ENCODE data around the gene NDRG3.

NDRG3 gene

DNA sequence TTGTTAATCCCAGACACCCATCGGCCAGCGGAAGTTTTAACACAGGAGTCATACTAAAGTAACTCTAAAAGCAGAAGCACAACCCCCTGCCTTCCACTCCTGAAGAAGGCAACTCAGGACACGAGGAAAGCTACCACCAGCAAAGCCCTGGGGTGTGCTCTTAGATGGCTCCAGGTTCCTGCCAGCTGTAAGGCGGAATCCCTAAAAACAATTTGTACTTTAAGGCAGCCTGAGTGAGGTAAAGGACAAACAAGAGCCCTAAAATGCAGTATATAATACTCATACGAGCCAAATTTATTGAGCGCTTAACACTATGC lies 8.7 kb downstream of the NDRG3 start:
- Histone ChIP-seq H3K36me3 (ENCODE audit: insufficient read depth, low read length) (no peaks in the 10 kb centered on the region), H3K4me3 (ENCODE audit: low read depth, low read length) (no peak overlapping the region), H2AFZ (ENCODE audit: low read length, unreplicated experiment) (no peak overlapping the region), H3K4me1 (ENCODE audit: control insufficient read depth, insufficient read depth, low read length, unreplicated experiment) (no peaks in the 10 kb centered on the region), H3K27ac (ENCODE audit: low read depth, low read length) (no peak overlapping the region), H3K79me2 (ENCODE audit: control insufficient read depth, insufficient read depth, low read length, unreplicated experiment) (no peaks in the 10 kb centered on the region), H3K27me3 (ENCODE audit: insufficient read depth, low read length) (no peaks in the 10 kb centered on the region)

DNA sequence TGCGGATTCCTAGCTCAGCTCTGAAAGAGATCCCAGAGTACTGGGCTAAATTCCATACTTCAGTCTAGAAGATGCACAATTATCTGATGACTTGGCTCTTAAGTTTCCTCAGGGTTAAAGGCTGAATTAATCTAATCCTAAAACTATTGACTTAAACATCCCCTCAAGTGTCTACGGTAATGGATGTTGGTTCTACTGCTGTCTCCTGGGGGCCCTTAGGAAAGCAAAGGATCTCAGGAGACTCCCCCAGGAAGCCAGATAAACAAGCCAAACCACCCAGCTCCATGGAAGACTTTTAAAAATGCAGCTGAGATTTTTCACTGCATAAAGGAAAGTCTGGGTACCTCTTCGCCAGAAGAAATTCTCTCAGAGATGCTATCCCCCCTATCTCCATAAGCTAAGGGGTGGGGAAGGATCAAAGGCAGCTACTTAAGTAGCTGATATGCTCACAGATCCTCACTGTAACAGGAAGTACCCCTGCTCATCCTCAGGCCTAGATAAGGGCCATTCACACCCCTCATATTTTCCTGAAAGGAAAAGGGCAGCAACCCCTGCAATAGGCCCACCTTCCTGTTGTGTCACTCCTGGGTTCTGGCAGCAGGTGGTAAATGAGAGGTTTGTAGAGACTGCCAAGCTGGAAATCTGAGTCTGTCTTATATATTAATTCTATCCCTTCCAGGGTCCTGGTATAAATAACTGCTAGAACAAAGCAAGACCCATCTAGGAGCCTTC lies 9.3 kb downstream of the NDRG3 start:
- H3K36me3 ChIP-seq (ENCODE audit: insufficient read depth, low read length): no peaks in the 10 kb centered on the region
- H3K79me2 ChIP-seq (ENCODE audit: control insufficient read depth, insufficient read depth, low read length, unreplicated experiment): no peaks in the 10 kb centered on the region
- no peaks in the 10 kb centered on the region for H3K27me3 ChIP-seq (ENCODE audit: insufficient read depth, low read length)
- no peak overlapping the region for H3K27ac ChIP-seq (ENCODE audit: low read depth, low read length)
- H3K4me3 ChIP-seq (ENCODE audit: low read depth, low read length): no peak overlapping the region
- no peaks in the 10 kb centered on the region for H3K4me1 ChIP-seq (ENCODE audit: control insufficient read depth, insufficient read depth, low read length, unreplicated experiment)
- no peak overlapping the region for H2AFZ ChIP-seq (ENCODE audit: low read length, unreplicated experiment)

DNA sequence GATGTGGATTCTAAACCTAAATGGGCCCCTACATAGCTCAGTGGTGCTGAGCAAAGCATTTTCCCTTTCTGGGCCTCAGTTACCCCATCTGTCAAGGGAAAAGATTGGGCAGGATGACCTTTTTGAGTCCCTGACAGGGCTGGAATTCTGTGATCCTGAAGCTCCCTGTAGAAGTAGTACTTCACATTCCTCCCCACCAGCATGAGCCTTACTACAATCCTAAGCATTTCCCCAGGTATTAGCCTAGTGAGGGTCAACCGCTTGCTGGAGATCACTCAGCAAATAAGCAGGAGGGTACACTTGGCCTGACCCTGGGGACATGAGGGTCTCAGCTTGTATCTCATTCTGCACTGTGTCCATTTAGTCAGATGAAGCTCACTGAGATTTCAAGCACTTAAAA lies 13.4 kb downstream of the NDRG3 start:
- H2AFZ ChIP-seq (ENCODE audit: low read length, unreplicated experiment): no peak overlapping the region
- no peaks in the 10 kb centered on the region for H3K4me1 ChIP-seq (ENCODE audit: control insufficient read depth, insufficient read depth, low read length, unreplicated experiment)
- no peak overlapping the region for H3K27ac ChIP-seq (ENCODE audit: low read depth, low read length)
- H3K36me3 ChIP-seq (ENCODE audit: insufficient read depth, low read length): no peaks in the 10 kb centered on the region
- no peak overlapping the region for H3K4me3 ChIP-seq (ENCODE audit: low read depth, low read length)
- no peaks in the 10 kb centered on the region for H3K27me3 ChIP-seq (ENCODE audit: insufficient read depth, low read length)
- H3K79me2 ChIP-seq (ENCODE audit: control insufficient read depth, insufficient read depth, low read length, unreplicated experiment): no peaks in the 10 kb centered on the region

DNA sequence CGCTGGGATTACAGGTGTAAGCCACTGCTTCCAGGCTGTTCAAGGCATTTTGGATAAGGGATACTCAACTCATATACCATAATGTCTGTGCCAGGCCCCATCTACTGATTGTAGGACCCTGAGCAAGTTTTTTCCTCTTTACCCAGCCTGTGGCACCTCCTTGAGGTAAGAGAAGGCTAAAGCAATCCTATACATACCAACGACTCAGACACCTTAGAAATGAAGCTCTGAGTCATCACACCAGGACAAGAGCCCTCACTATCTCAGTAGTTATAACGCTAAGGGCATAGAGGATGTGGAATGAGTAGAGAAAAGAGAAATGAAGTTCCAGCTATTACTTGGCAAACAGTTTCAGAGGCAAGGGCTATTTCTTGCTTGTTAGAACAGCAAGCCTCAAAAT lies 16.9 kb downstream of the NDRG3 start:
- Histone ChIP-seq H3K4me3 (ENCODE audit: low read depth, low read length) (no peak overlapping the region), H3K27ac (ENCODE audit: low read depth, low read length) (no peak overlapping the region), H3K4me1 (ENCODE audit: control insufficient read depth, insufficient read depth, low read length, unreplicated experiment) (no peaks in the 10 kb centered on the region), H3K36me3 (ENCODE audit: insufficient read depth, low read length) (no peaks in the 10 kb centered on the region), H3K27me3 (ENCODE audit: insufficient read depth, low read length) (no peaks in the 10 kb centered on the region), H3K79me2 (ENCODE audit: control insufficient read depth, insufficient read depth, low read length, unreplicated experiment) (no peaks in the 10 kb centered on the region), H2AFZ (ENCODE audit: low read length, unreplicated experiment) (no peak overlapping the region)

DNA sequence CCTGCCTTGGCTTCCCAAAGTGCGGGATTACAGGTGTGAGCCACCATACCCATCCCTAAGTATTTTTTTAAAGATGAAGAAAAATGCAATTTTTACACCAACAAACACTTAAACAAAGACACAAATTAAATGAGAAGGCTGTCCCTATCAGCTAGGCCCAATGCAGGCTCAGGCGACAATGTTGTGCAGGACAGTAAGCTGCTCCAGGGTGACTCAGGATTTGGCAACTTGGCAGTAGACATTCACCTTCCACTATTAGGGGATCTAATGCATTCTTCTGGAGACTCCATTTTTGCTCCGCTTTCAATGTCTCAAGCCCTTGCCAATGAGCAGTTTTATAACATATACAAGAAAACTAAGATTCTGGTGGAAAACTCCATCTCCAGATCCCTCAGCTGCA lies 19.7 kb downstream of the NDRG3 start:
- no peak overlapping the region for H2AFZ ChIP-seq (ENCODE audit: low read length, unreplicated experiment)
- H3K4me3 ChIP-seq (ENCODE audit: low read depth, low read length): no peak overlapping the region
- no peak overlapping the region for H3K27ac ChIP-seq (ENCODE audit: low read depth, low read length)
- H3K27me3 ChIP-seq (ENCODE audit: insufficient read depth, low read length): no peaks in the 10 kb centered on the region
- no peaks in the 10 kb centered on the region for H3K4me1 ChIP-seq (ENCODE audit: control insufficient read depth, insufficient read depth, low read length, unreplicated experiment)
- H3K79me2 ChIP-seq (ENCODE audit: control insufficient read depth, insufficient read depth, low read length, unreplicated experiment): no peaks in the 10 kb centered on the region
- no peaks in the 10 kb centered on the region for H3K36me3 ChIP-seq (ENCODE audit: insufficient read depth, low read length)

DNA sequence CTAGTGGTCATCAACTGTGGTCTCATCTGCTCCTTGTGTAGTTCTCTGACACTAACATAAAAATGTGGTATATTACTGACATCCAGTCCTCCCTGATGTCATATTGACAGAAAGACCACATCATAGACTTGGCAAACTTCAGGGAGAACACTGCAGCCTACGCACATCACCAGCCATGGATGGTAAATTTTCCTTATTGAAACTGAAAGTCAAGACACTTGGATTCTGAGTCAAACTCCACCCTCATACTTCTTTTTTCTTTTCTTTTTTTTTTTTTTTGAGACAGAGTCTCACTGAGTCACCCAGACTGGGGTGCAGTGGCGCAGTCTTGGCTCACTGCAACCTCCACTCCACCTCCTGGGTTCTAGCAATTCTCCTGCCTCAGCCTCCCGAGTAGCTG lies 25.4 kb downstream of the NDRG3 start:
- Histone ChIP-seq H3K4me1 (ENCODE audit: control insufficient read depth, insufficient read depth, low read length, unreplicated experiment) (peaks cover 3% of the 10 kb centered on the region), H3K79me2 (ENCODE audit: control insufficient read depth, insufficient read depth, low read length, unreplicated experiment) (no peaks in the 10 kb centered on the region), H2AFZ (ENCODE audit: low read length, unreplicated experiment) (no peak overlapping the region), H3K36me3 (ENCODE audit: insufficient read depth, low read length) (no peaks in the 10 kb centered on the region), H3K4me3 (ENCODE audit: low read depth, low read length) (peak overlapping the region; percentile 53; the same call in 1 of the 2 replicates), H3K27ac (ENCODE audit: low read depth, low read length) (peak overlapping the region; percentile 39; the same call in 1 of the 2 replicates), H3K27me3 (ENCODE audit: insufficient read depth, low read length) (no peaks in the 10 kb centered on the region)

DNA sequence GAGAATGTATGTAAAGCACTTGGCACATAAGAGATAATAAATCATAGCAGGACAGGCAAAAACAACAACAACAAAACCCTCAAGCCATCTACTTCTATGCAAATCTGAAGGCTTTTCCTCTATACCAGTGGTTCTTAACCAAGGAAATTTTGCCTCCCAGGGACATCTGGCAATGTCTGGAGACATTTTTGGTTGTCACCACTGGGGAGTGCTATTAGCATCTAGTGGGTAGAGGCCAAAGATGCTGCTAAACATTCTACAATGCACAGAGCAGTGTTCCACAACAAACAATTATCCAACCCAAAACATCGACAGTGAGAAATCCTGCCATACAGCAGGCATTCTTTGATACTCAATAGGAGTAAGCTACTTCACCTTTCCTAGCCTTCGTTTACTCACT lies 28.2 kb downstream of the NDRG3 start:
- Histone ChIP-seq H3K4me3 (ENCODE audit: low read depth, low read length) (no peak overlapping the region), H3K79me2 (ENCODE audit: control insufficient read depth, insufficient read depth, low read length, unreplicated experiment) (no peaks in the 10 kb centered on the region), H3K36me3 (ENCODE audit: insufficient read depth, low read length) (no peaks in the 10 kb centered on the region), H2AFZ (ENCODE audit: low read length, unreplicated experiment) (no peak overlapping the region), H3K4me1 (ENCODE audit: control insufficient read depth, insufficient read depth, low read length, unreplicated experiment) (peaks cover 3% of the 10 kb centered on the region), H3K27ac (ENCODE audit: low read depth, low read length) (no peak overlapping the region), H3K27me3 (ENCODE audit: insufficient read depth, low read length) (no peaks in the 10 kb centered on the region)

DNA sequence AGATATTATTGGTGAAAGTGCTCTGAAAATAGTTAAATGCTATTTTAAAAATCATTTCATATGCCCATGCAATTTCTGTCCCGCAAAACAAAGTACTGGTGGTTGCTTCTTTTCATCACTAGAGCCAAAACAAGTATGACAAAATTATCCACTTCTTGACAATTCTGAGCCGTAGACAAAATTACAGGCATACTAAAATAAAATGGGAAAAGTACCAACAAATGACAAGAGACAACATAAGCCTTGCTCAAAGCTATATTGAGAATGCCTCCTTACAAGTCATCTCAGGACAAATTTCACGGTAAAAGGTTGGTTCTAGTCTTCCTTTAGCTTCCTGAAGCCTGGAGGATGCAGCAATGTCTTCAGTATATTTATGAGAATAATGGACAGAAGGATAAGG lies 28.9 kb downstream of the NDRG3 start:
- Histone ChIP-seq H3K79me2 (ENCODE audit: control insufficient read depth, insufficient read depth, low read length, unreplicated experiment) (no peaks in the 10 kb centered on the region), H3K27me3 (ENCODE audit: insufficient read depth, low read length) (no peaks in the 10 kb centered on the region), H2AFZ (ENCODE audit: low read length, unreplicated experiment) (no peak overlapping the region), H3K4me3 (ENCODE audit: low read depth, low read length) (no peak overlapping the region), H3K4me1 (ENCODE audit: control insufficient read depth, insufficient read depth, low read length, unreplicated experiment) (peaks cover 3% of the 10 kb centered on the region), H3K36me3 (ENCODE audit: insufficient read depth, low read length) (no peaks in the 10 kb centered on the region), H3K27ac (ENCODE audit: low read depth, low read length) (no peak overlapping the region)

DNA sequence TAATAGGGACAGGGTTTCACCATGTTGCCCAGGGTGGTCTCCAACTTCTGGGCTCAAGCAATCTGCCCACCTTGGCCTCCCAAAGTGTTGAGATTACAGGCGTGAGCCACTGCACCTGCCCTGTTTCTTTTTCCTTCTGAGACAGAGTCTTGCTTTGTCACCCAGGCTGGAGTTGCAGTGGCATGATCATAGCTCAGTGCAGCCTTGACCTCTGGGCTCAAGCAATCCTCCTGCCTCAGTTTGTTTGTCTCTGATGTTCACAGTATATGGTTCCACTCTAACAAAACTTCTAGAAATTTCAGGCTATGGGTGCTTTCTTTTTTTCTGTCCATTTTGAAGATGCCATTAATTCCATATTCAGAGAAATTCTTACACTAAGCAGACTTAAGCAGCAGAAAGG lies 33.1 kb downstream of the NDRG3 start:
- Histone ChIP-seq H3K4me1 (ENCODE audit: control insufficient read depth, insufficient read depth, low read length, unreplicated experiment) (no peaks in the 10 kb centered on the region), H2AFZ (ENCODE audit: low read length, unreplicated experiment) (no peak overlapping the region), H3K36me3 (ENCODE audit: insufficient read depth, low read length) (no peaks in the 10 kb centered on the region), H3K4me3 (ENCODE audit: low read depth, low read length) (no peak overlapping the region), H3K27me3 (ENCODE audit: insufficient read depth, low read length) (no peaks in the 10 kb centered on the region), H3K79me2 (ENCODE audit: control insufficient read depth, insufficient read depth, low read length, unreplicated experiment) (no peaks in the 10 kb centered on the region), H3K27ac (ENCODE audit: low read depth, low read length) (no peak overlapping the region)

DNA sequence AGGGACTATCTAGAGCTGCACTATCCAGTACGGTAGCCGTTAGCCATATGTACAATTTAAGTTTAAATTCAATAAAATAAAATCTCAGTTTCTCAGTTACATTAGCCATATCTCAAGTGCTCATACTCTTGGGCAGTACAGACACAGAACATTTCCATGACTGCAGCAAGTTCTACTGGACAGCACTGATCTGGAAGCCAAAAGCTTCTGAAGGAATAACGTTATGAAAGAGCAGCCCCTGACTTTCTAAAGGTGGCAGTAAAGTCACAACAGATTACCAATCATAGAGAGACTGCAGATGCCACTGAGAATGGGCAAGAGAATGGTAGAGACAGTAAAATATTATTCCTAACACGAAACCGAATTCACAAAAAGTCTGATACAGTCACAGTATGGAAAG lies 36.8 kb downstream of the NDRG3 start:
- Histone ChIP-seq H3K27me3 (ENCODE audit: insufficient read depth, low read length) (no peaks in the 10 kb centered on the region), H3K36me3 (ENCODE audit: insufficient read depth, low read length) (no peaks in the 10 kb centered on the region), H2AFZ (ENCODE audit: low read length, unreplicated experiment) (no peak overlapping the region), H3K79me2 (ENCODE audit: control insufficient read depth, insufficient read depth, low read length, unreplicated experiment) (no peaks in the 10 kb centered on the region), H3K4me3 (ENCODE audit: low read depth, low read length) (no peak overlapping the region), H3K27ac (ENCODE audit: low read depth, low read length) (no peak overlapping the region), H3K4me1 (ENCODE audit: control insufficient read depth, insufficient read depth, low read length, unreplicated experiment) (no peaks in the 10 kb centered on the region)

DNA sequence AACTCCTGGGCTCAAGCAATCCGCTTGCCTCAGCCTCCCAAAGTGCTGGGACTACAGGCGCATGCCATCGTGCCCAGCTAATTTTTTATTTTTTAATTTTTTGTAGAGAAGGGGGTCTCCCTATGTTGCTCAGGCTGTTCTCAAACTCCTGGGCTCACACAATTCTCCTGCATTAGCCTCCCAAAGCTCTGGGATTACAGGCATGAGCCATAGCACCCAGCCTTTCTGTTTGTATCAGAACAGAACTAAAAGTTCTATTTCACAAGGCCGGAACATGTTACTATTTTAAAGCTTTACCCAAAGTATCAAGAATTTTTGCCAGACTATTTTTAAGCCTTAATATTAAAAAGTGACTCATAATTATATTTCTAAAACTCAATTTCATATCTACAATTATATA lies 42.4 kb downstream of the NDRG3 start:
- Histone ChIP-seq H3K36me3 (ENCODE audit: insufficient read depth, low read length) (no peaks in the 10 kb centered on the region), H3K79me2 (ENCODE audit: control insufficient read depth, insufficient read depth, low read length, unreplicated experiment) (no peaks in the 10 kb centered on the region), H2AFZ (ENCODE audit: low read length, unreplicated experiment) (no peak overlapping the region), H3K4me3 (ENCODE audit: low read depth, low read length) (no peak overlapping the region), H3K27me3 (ENCODE audit: insufficient read depth, low read length) (no peaks in the 10 kb centered on the region), H3K27ac (ENCODE audit: low read depth, low read length) (no peak overlapping the region), H3K4me1 (ENCODE audit: control insufficient read depth, insufficient read depth, low read length, unreplicated experiment) (no peaks in the 10 kb centered on the region)
